GM18868 (cell line): ENCODE data around the gene MGAT4B.

Experiments
- ATAC-seq: cut with Tn5 transposase; IDR thresholded peaks from one replicate; pipeline ENCODE4 v1.9.1; 2021; ENCODE audit warnings: mild to moderate bottlenecking, moderate library complexity; ENCODE audit not compliant: unreplicated experiment

MGAT4B gene

DNA sequence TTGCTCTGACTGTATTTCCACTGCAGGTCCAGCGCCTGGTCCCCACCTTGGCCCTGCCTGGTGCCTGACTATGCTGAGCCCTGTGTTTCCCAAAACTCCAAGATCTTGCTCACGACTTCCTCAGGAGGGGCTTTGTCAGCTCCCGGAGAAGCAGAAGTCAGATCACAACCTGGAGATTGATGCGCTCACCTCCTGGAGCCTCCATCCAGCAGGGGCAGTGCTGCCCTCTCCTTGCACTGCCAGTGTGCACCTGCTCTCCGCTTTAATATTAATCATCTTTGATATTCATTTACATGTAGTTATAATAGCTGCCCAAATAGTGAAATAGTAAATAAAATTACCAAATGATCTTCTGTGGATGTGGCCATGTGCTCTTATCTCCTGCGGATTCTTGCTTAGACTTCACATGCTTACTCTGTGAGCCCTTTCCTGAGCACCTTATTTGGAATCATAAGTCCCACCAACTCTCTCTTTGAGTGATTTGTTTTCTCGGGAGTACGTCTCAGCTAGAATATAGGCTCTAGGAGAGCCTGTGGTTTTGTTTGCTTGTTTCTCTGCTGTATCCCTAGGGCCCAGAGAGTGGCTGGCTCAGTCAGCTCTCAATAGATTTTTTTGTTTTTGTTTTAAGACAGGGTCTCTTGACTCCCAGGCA lies 56.7 kb downstream of the MGAT4B start:
- no peak for ATAC-seq

- no peak for ATAC-seq
Observed at GRCh38 chr5:179747811-179748210, 58.9 kb downstream of the MGAT4B start.
